ENCODE measurements around the gene TBX5. TPM values are rescaled to one million over a fixed set of nuclear protein-coding genes. Genes with fewer than 3 reads are reported as not detected.

The TBX5 gene
- total RNA-seq, 5 donors from 2014 or later (not counting 1 experiment from before 2014, with no cell fraction given) = 0.13 TPM; not detected in 4

GRCh38 chr12:114392909-114393308 lies 13.0 kb downstream of the TBX5 start:
- Histone ChIP-seq H3K4me3 (ENCODE audit: control insufficient read depth in 1 of 2, extremely low read depth in 1 of 2, low read length in 1 of 2) (no peak overlapping the region), H3K27me3 (replicated peaks in 1 of 2; ENCODE audit: control insufficient read depth in 2 of 2, extremely low read depth in 1 of 2, insufficient read depth in 2 of 2, low read length in 1 of 2) (peaks cover 12 to 47% of the 10 kb centered on the region in 2 experiments), H3K4me1 (ENCODE audit: control insufficient read depth in 1 of 2, extremely low read depth in 1 of 2, insufficient read depth in 2 of 2, low read length in 2 of 2) (no peaks in the 10 kb centered on the region), H3K27ac (ENCODE audit: low read length) (no peak overlapping the region), H3K9me3 (no peaks in the 10 kb centered on the region), H3K36me3 (ENCODE audit: control insufficient read depth in 2 of 2, extremely low read depth in 1 of 2, insufficient read depth in 1 of 2, low read length in 1 of 2) (no peaks in the 10 kb centered on the region)
- POLR2A ChIA-PET = no interaction called here
- CTCF ChIA-PET = no interaction called here
- Mint-ChIP-seq H3K36me3 (no peaks in the 10 kb centered on the region), H3K4me3 (no peak overlapping the region), H3K9me3 (peaks cover 0 to 3% (median 0%) of the 10 kb centered on the region in 3 donors), H3K4me1 (no peaks in the 10 kb centered on the region), H3K27me3 (peaks cover 61 to 68% of the 10 kb centered on the region in 2 donors), H3K27ac (no peak overlapping the region)
- 27% methylated on average over 3 of the region's 5 CpGs for WGBS (ENCODE audit: insufficient coverage)
- ATAC-seq (replicated peaks in 1 of 4) = no peak
- DNase-seq = no peak

GRCh38 chr12:114391088-114391487 lies 14.9 kb downstream of the TBX5 start:
- H3K4me1 ChIP-seq (ENCODE audit: control insufficient read depth in 1 of 2, extremely low read depth in 1 of 2, insufficient read depth in 2 of 2, low read length in 2 of 2) = no peaks in the 10 kb centered on the region

DNA sequence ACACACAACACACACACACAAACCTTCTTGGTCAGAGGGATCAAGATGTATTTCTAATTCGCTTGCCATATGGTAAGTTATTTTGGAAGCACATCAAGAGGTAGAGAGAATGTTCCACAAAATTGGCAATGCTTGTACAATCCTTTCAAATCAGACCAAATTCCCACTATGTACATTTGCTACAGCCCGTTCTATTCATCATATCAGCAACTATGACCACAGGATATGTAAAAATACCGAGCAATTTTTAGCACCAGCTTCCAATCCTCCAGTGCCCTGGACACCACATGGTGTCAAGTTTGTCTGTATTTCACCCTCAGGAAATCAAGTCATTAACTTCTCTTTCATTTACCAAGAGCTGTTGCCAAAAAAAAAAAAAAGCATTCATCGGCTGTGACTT lies 21.2 kb downstream of the TBX5 start:
- H3K4me3 Mint-ChIP-seq = no peak overlapping the region
- no peaks in the 10 kb centered on the region for H3K4me1 Mint-ChIP-seq
- no peak for ATAC-seq (replicated peaks in 1 of 4)
- no peaks in the 10 kb centered on the region for H3K36me3 Mint-ChIP-seq
- H3K27me3 Mint-ChIP-seq = peaks cover 19 to 20% of the 10 kb centered on the region in 2 donors
- H3K9me3 ChIP-seq = no peaks in the 10 kb centered on the region
- WGBS (ENCODE audit: insufficient coverage) = 60% methylated on average over 2 of the region's 4 CpGs
- no peak overlapping the region for H3K27ac ChIP-seq (ENCODE audit: low read length)
- no peak for DNase-seq
- H3K4me3 ChIP-seq (ENCODE audit: control insufficient read depth in 1 of 2, extremely low read depth in 1 of 2, low read length in 1 of 2) = no peak overlapping the region
- CTCF ChIA-PET = no interaction called here
- no peaks in the 10 kb centered on the region for H3K36me3 ChIP-seq (ENCODE audit: control insufficient read depth in 2 of 2, extremely low read depth in 1 of 2, insufficient read depth in 1 of 2, low read length in 1 of 2)
- no peak overlapping the region for H3K27ac Mint-ChIP-seq
- no peaks in the 10 kb centered on the region for H3K4me1 ChIP-seq (ENCODE audit: control insufficient read depth in 1 of 2, extremely low read depth in 1 of 2, insufficient read depth in 2 of 2, low read length in 2 of 2)
- H3K27me3 ChIP-seq (replicated peaks in 1 of 2; ENCODE audit: control insufficient read depth in 2 of 2, extremely low read depth in 1 of 2, insufficient read depth in 2 of 2, low read length in 1 of 2) = no peaks in the 10 kb centered on the region
- POLR2A ChIA-PET = no interaction called here
- H3K9me3 Mint-ChIP-seq = peaks cover 0 to 13% (median 0%) of the 10 kb centered on the region in 3 donors

More at GRCh38 chr12:114391088-114391487, 14.9 kb downstream of the TBX5 start:
- H3K27me3 ChIP-seq (replicated peaks in 1 of 2; ENCODE audit: control insufficient read depth in 2 of 2, extremely low read depth in 1 of 2, insufficient read depth in 2 of 2, low read length in 1 of 2) = peaks cover 4 to 30% of the 10 kb centered on the region in 2 experiments
- no peak overlapping the region for H3K4me3 ChIP-seq (ENCODE audit: control insufficient read depth in 1 of 2, extremely low read depth in 1 of 2, low read length in 1 of 2)
- ChIA-PET POLR2A (no interaction called here), CTCF (no interaction called here)
- no peaks in the 10 kb centered on the region for H3K36me3 ChIP-seq (ENCODE audit: control insufficient read depth in 2 of 2, extremely low read depth in 1 of 2, insufficient read depth in 1 of 2, low read length in 1 of 2)
- H3K36me3 Mint-ChIP-seq = no peaks in the 10 kb centered on the region
- H3K9me3 Mint-ChIP-seq = peaks cover 0 to 3% (median 0%) of the 10 kb centered on the region in 3 donors
- H3K27me3 Mint-ChIP-seq = peaks cover 44 to 52% of the 10 kb centered on the region in 2 donors
- 30% methylated on average over 2 of the region's 4 CpGs for WGBS (ENCODE audit: insufficient coverage)
- H3K27ac Mint-ChIP-seq = no peak overlapping the region
- no peak overlapping the region for H3K4me3 Mint-ChIP-seq
- no peaks in the 10 kb centered on the region for H3K4me1 Mint-ChIP-seq
- no peaks in the 10 kb centered on the region for H3K9me3 ChIP-seq
- no peak for DNase-seq
- ATAC-seq (replicated peaks in 1 of 4) = no peak
- H3K27ac ChIP-seq (ENCODE audit: low read length) = no peak overlapping the region

DNA sequence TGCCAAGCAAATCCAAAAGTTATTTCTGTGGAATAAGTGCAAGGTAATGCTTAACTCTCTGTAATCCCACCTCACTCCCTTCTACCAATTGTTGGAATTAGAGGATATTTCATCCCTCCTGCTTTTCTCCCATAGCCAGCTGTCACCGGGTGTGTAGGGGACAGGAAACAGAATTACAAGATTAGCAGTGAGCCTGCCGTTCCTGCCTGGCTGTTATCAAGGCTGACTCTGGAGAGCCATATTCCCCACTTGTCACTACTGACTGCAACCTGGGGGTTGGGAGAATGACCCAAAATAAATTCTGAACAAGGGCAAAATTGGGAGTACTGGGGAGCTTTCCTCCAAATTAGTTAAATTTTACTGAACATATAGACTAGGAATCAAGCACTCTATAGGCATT lies 24.8 kb downstream of the TBX5 start:
- no peaks in the 10 kb centered on the region for H3K9me3 ChIP-seq
- ATAC-seq (replicated peaks in 1 of 4) = no peak
- CTCF ChIA-PET = no interaction called here

DNA sequence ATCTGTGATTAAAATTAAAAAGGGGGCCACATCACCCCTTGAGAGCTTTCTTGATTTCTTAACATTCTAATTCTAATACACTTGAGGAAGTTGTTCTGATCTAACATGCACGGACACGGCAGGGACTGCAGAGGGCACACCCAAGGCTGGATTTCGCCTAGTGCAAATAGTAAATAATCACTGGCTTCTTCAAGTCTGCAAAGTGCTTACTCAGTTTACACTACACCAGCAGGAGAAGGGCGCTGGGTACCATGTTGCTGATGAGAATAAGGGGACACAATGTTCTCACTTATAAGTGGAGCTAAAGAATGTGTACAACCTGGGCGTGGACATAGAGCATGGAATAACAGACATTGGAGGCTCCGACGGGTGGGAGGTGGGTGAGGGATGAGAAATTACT lies 34.2 kb downstream of the TBX5 start:
- H3K36me3 Mint-ChIP-seq = no peaks in the 10 kb centered on the region
- no peaks in the 10 kb centered on the region for H3K9me3 ChIP-seq
- no peak for ATAC-seq (replicated peaks in 1 of 4)
- DNase-seq = no peak
- H3K36me3 ChIP-seq (ENCODE audit: control insufficient read depth in 2 of 2, extremely low read depth in 1 of 2, insufficient read depth in 1 of 2, low read length in 1 of 2) = no peaks in the 10 kb centered on the region
- no peak overlapping the region for H3K27ac ChIP-seq (ENCODE audit: low read length)
- ChIA-PET CTCF (no interaction called here), POLR2A (no interaction called here)
- no peak overlapping the region for H3K4me3 ChIP-seq (ENCODE audit: control insufficient read depth in 1 of 2, extremely low read depth in 1 of 2, low read length in 1 of 2)
- H3K9me3 Mint-ChIP-seq = peaks cover 0 to 3% (median 0%) of the 10 kb centered on the region in 3 donors
- H3K4me3 Mint-ChIP-seq = no peak overlapping the region
- no CpG with 5 or more reads among the region's 7 CpGs for WGBS (ENCODE audit: insufficient coverage)
- no peaks in the 10 kb centered on the region for H3K4me1 ChIP-seq (ENCODE audit: control insufficient read depth in 1 of 2, extremely low read depth in 1 of 2, insufficient read depth in 2 of 2, low read length in 2 of 2)
- peaks cover 0 to 3% of the 10 kb centered on the region in 2 donors for H3K27me3 Mint-ChIP-seq
- H3K4me1 Mint-ChIP-seq = no peaks in the 10 kb centered on the region
- no peak overlapping the region for H3K27ac Mint-ChIP-seq
- no peaks in the 10 kb centered on the region for H3K27me3 ChIP-seq (replicated peaks in 1 of 2; ENCODE audit: control insufficient read depth in 2 of 2, extremely low read depth in 1 of 2, insufficient read depth in 2 of 2, low read length in 1 of 2)

More for the DNA sequence above, 24.8 kb downstream of the TBX5 start:
- Mint-ChIP-seq H3K4me1 (no peaks in the 10 kb centered on the region), H3K27me3 (peaks cover 19 to 21% of the 10 kb centered on the region in 2 donors), H3K36me3 (no peaks in the 10 kb centered on the region), H3K4me3 (no peak overlapping the region), H3K27ac (no peak overlapping the region), H3K9me3 (peaks cover 0 to 13% (median 0%) of the 10 kb centered on the region in 3 donors)
- Histone ChIP-seq H3K4me3 (ENCODE audit: control insufficient read depth in 1 of 2, extremely low read depth in 1 of 2, low read length in 1 of 2) (no peak overlapping the region), H3K27ac (ENCODE audit: low read length) (no peak overlapping the region), H3K36me3 (ENCODE audit: control insufficient read depth in 2 of 2, extremely low read depth in 1 of 2, insufficient read depth in 1 of 2, low read length in 1 of 2) (no peaks in the 10 kb centered on the region), H3K4me1 (ENCODE audit: control insufficient read depth in 1 of 2, extremely low read depth in 1 of 2, insufficient read depth in 2 of 2, low read length in 2 of 2) (no peaks in the 10 kb centered on the region), H3K27me3 (replicated peaks in 1 of 2; ENCODE audit: control insufficient read depth in 2 of 2, extremely low read depth in 1 of 2, insufficient read depth in 2 of 2, low read length in 1 of 2) (no peaks in the 10 kb centered on the region)
- DNase-seq = no peak
- no CpG with 5 or more reads among the region's 2 CpGs for WGBS (ENCODE audit: insufficient coverage)
- POLR2A ChIA-PET = no interaction called here

- no peaks in the 10 kb centered on the region for H3K27me3 ChIP-seq (replicated peaks in 1 of 2; ENCODE audit: control insufficient read depth in 2 of 2, extremely low read depth in 1 of 2, insufficient read depth in 2 of 2, low read length in 1 of 2)
- Mint-ChIP-seq H3K4me1 (no peaks in the 10 kb centered on the region), H3K27ac (no peak overlapping the region), H3K36me3 (no peaks in the 10 kb centered on the region), H3K4me3 (no peak overlapping the region), H3K9me3 (peaks cover 0 to 8% (median 2%) of the 10 kb centered on the region in 3 donors), H3K27me3 (peaks cover 0 to 3% of the 10 kb centered on the region in 2 donors)
- H3K4me1 ChIP-seq (ENCODE audit: control insufficient read depth in 1 of 2, extremely low read depth in 1 of 2, insufficient read depth in 2 of 2, low read length in 2 of 2) = no peaks in the 10 kb centered on the region
- no peak overlapping the region for H3K27ac ChIP-seq (ENCODE audit: low read length)
- ChIA-PET POLR2A (no interaction called here), CTCF (no interaction called here)
- H3K4me3 ChIP-seq (ENCODE audit: control insufficient read depth in 1 of 2, extremely low read depth in 1 of 2, low read length in 1 of 2) = no peak overlapping the region
- H3K9me3 ChIP-seq = no peaks in the 10 kb centered on the region
- ATAC-seq (replicated peaks in 1 of 4) (no peak), DNase-seq (no peak)
- H3K36me3 ChIP-seq (ENCODE audit: control insufficient read depth in 2 of 2, extremely low read depth in 1 of 2, insufficient read depth in 1 of 2, low read length in 1 of 2) = no peaks in the 10 kb centered on the region
- WGBS (ENCODE audit: insufficient coverage) = 77% methylated on average over 6 of the region's 13 CpGs
Observed at GRCh38 chr12:114371250-114371649, 34.7 kb downstream of the TBX5 start.
